Measurements from ENCODE around the gene MEGF11.

The MEGF11 gene

GRCh38 chr15:66253418-66254088 is at the start of gene MEGF11:
Gene MEGF11, minus strand, starts transcription at chr15:66253750. Its CDS starts 125,347 bp downstream, at chr15:66128403.
- DNase-seq = peak; percentile 3

GRCh38 chr15:66302489-66303278 is 49.1 kb upstream of the MEGF11 start:
- DNase-seq = no peak

- DNase-seq = no peak
Observed at GRCh38 chr15:66298803-66299251, 45.3 kb upstream of the MEGF11 start.

GRCh38 chr15:66296186-66296585 is 42.6 kb upstream of the MEGF11 start:
- no peak for DNase-seq

GRCh38 chr15:66294932-66295235 is 41.3 kb upstream of the MEGF11 start:
- DNase-seq = no peak

- DNase-seq = peak; percentile 35
Observed at GRCh38 chr15:66294157-66294931, 40.8 kb upstream of the MEGF11 start.

GRCh38 chr15:66293419-66294156 is 40.0 kb upstream of the MEGF11 start, which contains the start of gene DIS3L:
Gene DIS3L, plus strand, starts transcription at chr15:66293568. Its CDS starts 29 bp downstream, at chr15:66293597.
- peak; percentile 63 for DNase-seq

- DNase-seq = no peak
Observed at GRCh38 chr15:66292571-66293418, 39.2 kb upstream of the MEGF11 start.

- no peak for DNase-seq
Observed at GRCh38 chr15:66291816-66292570, 38.4 kb upstream of the MEGF11 start.

- no peak for DNase-seq
Observed at GRCh38 chr15:66290518-66290917, 37.0 kb upstream of the MEGF11 start.

GRCh38 chr15:66290007-66290406 is 36.5 kb upstream of the MEGF11 start:
- no peak for DNase-seq

GRCh38 chr15:66288551-66289185 is 35.1 kb upstream of the MEGF11 start:
- DNase-seq = no peak

- DNase-seq = no peak
Observed at GRCh38 chr15:66288093-66288492, 34.5 kb upstream of the MEGF11 start.

GRCh38 chr15:66287461-66288057 is 34.0 kb upstream of the MEGF11 start:
- DNase-seq = peak; percentile 40

- DNase-seq = no peak
Observed at GRCh38 chr15:66285533-66286280, 32.2 kb upstream of the MEGF11 start.

GRCh38 chr15:66284271-66284670 is 30.7 kb upstream of the MEGF11 start:
- DNase-seq = no peak

GRCh38 chr15:66278671-66279070 is 25.1 kb upstream of the MEGF11 start:
- no peak for DNase-seq

- DNase-seq = no peak
Observed at GRCh38 chr15:66278056-66278455, 24.5 kb upstream of the MEGF11 start.

- DNase-seq = no peak
Observed at GRCh38 chr15:66276546-66276945, 23.0 kb upstream of the MEGF11 start.

All from inflammatory macrophage treated with lipopolysaccharide for 4 hours (primary cell).